Uterus (tissue), 4 donors: ENCODE results near the gene DIAPH2. TPM values are rescaled to one million over a fixed set of nuclear protein-coding genes. Genes with fewer than 3 reads are reported as not detected.

Source experiments
- DNase-seq, 2 donors: peaks; one replicate each; pipeline ENCODE4 v3.0.0-alpha.2; 2019 to 2020
- H3K27ac ChIP-seq, 2 donors: fragments of 200-600 bp; sonication (generic); 1 replicate in 1 of 2; 2 replicates in 1 of 2; pipeline ENCODE4 v1.5.1; 2016 to 2018
- H3K27me3 ChIP-seq, 2 donors: fragments of 200-600 bp; sonication (generic); one replicate each; pipeline ENCODE4 v1.5.1; 2018 to 2019; ENCODE audit warnings: control low read depth in 1 of 2
- H3K36me3 ChIP-seq, 2 donors: fragments of 200-600 bp; sonication (generic); one replicate each; pipeline ENCODE4 v1.5.1; 2019; ENCODE audit warnings: control low read depth in 1 of 2
- H3K4me1 ChIP-seq, 2 donors: fragments of 200-600 bp; sonication (generic); one replicate each; pipeline ENCODE4 v1.5.1; 2018 to 2019; ENCODE audit warnings: control low read depth in 1 of 2
- H3K4me3 ChIP-seq, 2 donors: fragments of 200-600 bp; sonication (generic); 1 replicate in 1 of 2; 2 replicates in 1 of 2; pipeline ENCODE4 v1.5.1; 2018 to 2019; ENCODE audit warnings: mild to moderate bottlenecking in 1 of 2
- H3K9me3 ChIP-seq, 2 donors: fragments of 200-600 bp; sonication (generic); one replicate each; pipeline ENCODE4 v1.5.1; 2019; ENCODE audit warnings: control low read depth in 1 of 2
- POLR2A ChIP-seq, 2 donors: fragments of 450-650 bp; IDR thresholded peaks; one replicate each; pipeline ENCODE4 v1.6.1; 2016; ENCODE audit warnings: antibody characterized with exemption in 2 of 2, mild to moderate bottlenecking in 1 of 2, moderate library complexity in 1 of 2
- intact Hi-C: fragments of 100-400 bp; cut with DNase I; formaldehyde crosslinking; loops from one replicate; pipeline ENCODE4 v1.15.1; 2023; ENCODE audit warnings: low total_unique reads
- total RNA-seq, 4 donors: library from RNA; depleted of rRNA in 3 of 4; stranded (reverse); fragments of >200 nt in 3 of 4; gene quantifications; one replicate each; pipeline versions ENCODE4 v1.1.0 to v1.2.4, GENCODE V29; 2014 to 2023
- TF ChIP-seq, protein P1 (sequence below), 4 experiments: fragments of 200-600 bp in 2 of 4; fragments of 450-650 bp in 2 of 4; sonication (generic) in 2 of 4; IDR thresholded peaks; one replicate each; pipeline ENCODE4 v1.5.1; 2016 to 2019; ENCODE audit warnings: antibody characterized with exemption in 4 of 4, mild to moderate bottlenecking in 2 of 4, moderate library complexity in 1 of 4
- donor health status: DM: yes; HTN: yes; CAD: no.

DIAPH2 gene
- total RNA-seq, 4 donors from 2014 or later = 16.7 to 41.5 (median 30.3) TPM

GRCh38 chrX:97553833-97554232, 869.2 kb downstream of the DIAPH2 start:
- no peak overlapping the region for H3K4me3 ChIP-seq
- H3K27me3 ChIP-seq = no peaks in the 10 kb centered on the region
- no peak for TF ChIP-seq POLR2A (IDR thresholded peaks at IDR 0.05)
- TF ChIP-seq, protein P1, sequence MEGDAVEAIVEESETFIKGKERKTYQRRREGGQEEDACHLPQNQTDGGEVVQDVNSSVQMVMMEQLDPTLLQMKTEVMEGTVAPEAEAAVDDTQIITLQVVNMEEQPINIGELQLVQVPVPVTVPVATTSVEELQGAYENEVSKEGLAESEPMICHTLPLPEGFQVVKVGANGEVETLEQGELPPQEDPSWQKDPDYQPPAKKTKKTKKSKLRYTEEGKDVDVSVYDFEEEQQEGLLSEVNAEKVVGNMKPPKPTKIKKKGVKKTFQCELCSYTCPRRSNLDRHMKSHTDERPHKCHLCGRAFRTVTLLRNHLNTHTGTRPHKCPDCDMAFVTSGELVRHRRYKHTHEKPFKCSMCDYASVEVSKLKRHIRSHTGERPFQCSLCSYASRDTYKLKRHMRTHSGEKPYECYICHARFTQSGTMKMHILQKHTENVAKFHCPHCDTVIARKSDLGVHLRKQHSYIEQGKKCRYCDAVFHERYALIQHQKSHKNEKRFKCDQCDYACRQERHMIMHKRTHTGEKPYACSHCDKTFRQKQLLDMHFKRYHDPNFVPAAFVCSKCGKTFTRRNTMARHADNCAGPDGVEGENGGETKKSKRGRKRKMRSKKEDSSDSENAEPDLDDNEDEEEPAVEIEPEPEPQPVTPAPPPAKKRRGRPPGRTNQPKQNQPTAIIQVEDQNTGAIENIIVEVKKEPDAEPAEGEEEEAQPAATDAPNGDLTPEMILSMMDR (IDR thresholded peaks at IDR 0.05) = no peak
- H3K27ac ChIP-seq = no peak overlapping the region
- intact Hi-C loops = no loop called here
- no peak for DNase-seq
- H3K4me1 ChIP-seq = no peaks in the 10 kb centered on the region
- no peaks in the 10 kb centered on the region for H3K36me3 ChIP-seq
- H3K9me3 ChIP-seq = no peaks in the 10 kb centered on the region

GRCh38 chrX:97556359-97556758, 871.7 kb downstream of the DIAPH2 start:
- Histone ChIP-seq H3K27me3 (no peaks in the 10 kb centered on the region), H3K4me1 (no peaks in the 10 kb centered on the region), H3K4me3 (no peak overlapping the region), H3K9me3 (no peaks in the 10 kb centered on the region), H3K36me3 (no peaks in the 10 kb centered on the region), H3K27ac (no peak overlapping the region)
- DNase-seq = no peak
- intact Hi-C loops = no loop called here
- TF ChIP-seq, protein P1 (IDR thresholded peaks at IDR 0.05) = no peak
- no peak for TF ChIP-seq POLR2A (IDR thresholded peaks at IDR 0.05)

GRCh38 chrX:97563531-97564133, 879.0 kb downstream of the DIAPH2 start:
- Histone ChIP-seq H3K9me3 (no peaks in the 10 kb centered on the region), H3K4me3 (peak overlapping the region; percentile 6 to 7), H3K27me3 (no peaks in the 10 kb centered on the region), H3K4me1 (no peaks in the 10 kb centered on the region), H3K36me3 (no peaks in the 10 kb centered on the region), H3K27ac (peak overlapping the region; percentile 51 to 77)
- peak; percentile 26 to 40 for DNase-seq
- TF ChIP-seq POLR2A (IDR thresholded peaks at IDR 0.05) = no peak
- intact Hi-C loops = no loop called here

DNA sequence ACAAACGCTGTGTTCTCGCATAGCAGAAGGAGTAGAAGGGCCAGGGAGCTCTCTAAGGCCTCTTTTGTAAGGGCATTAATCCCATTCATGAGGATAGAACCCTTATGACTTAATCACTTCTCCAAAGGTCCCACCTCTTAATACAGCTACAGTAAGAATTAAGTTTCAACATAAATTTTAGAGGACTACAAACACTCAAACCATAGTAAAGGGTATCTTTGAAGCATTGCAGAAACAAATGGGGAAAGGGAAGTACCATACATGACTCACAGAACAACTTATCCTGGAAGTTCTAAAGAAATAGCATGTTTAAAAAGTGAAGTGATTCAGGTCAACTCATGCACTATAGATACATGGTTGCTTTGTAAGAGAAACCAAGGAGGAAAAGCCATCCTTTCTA, 879.9 kb downstream of the DIAPH2 start:
- no peak for TF ChIP-seq POLR2A (IDR thresholded peaks at IDR 0.05)
- TF ChIP-seq, protein P1 (IDR thresholded peaks at IDR 0.05) = no peak
- intact Hi-C loops = no loop called here
- Histone ChIP-seq H3K27me3 (no peaks in the 10 kb centered on the region), H3K27ac (peak overlapping the region; percentile 51 to 77), H3K4me3 (no peak overlapping the region), H3K36me3 (no peaks in the 10 kb centered on the region), H3K4me1 (no peaks in the 10 kb centered on the region), H3K9me3 (no peaks in the 10 kb centered on the region)
- no peak for DNase-seq

- Histone ChIP-seq H3K27me3 (no peaks in the 10 kb centered on the region), H3K9me3 (no peaks in the 10 kb centered on the region), H3K4me1 (no peaks in the 10 kb centered on the region), H3K4me3 (no peak overlapping the region), H3K36me3 (no peaks in the 10 kb centered on the region), H3K27ac (no peak overlapping the region)
- TF ChIP-seq, protein P1 (IDR thresholded peaks at IDR 0.05) = no peak
- TF ChIP-seq POLR2A (IDR thresholded peaks at IDR 0.05) = no peak
- DNase-seq = no peak
- intact Hi-C loops = no loop called here
Observed at GRCh38 chrX:97587171-97587570, 902.5 kb downstream of the DIAPH2 start.
